T-helper 17 cell (primary cell): ENCODE measurements around the gene PPWD1. TPM values are rescaled to one million over a fixed set of nuclear protein-coding genes. Genes with fewer than 3 reads are reported as not detected.
A peak's percentile ranks its signal among the peaks of the same experiment; 100 is the strongest.
"Not testable (repeated sequence)": the region's sequence is repeated elsewhere in the genome, so short reads cannot be mapped to it uniquely, and the experiment has no call there.

Source experiments
- ATAC-seq: fragments of 150-1000 bp; cut with Tn5 transposase; 2 replicates; pipeline ENCODE4 v1.10.0; 2021; ENCODE audit warnings: mild to moderate bottlenecking, moderate library complexity
- DNase-seq, 3 donors: peaks; one replicate each; pipeline versions ENCODE4 v3.0.0 to v3.0.0-alpha.2; 2020 to 2021
- H3K9me3 ChIP-seq: one replicate; pipeline ENCODE4 v1.7.0; 2013; ENCODE audit warnings: low read length, mild to moderate bottlenecking; ENCODE audit not compliant: control insufficient read depth, poor library complexity, severe bottlenecking
- H3K27ac Mint-ChIP-seq: one replicate; pipeline ENCODE4 v1.8.0; 2022; ENCODE audit warnings: mild to moderate bottlenecking, moderate library complexity, mixed read lengths
- H3K27me3 Mint-ChIP-seq: one replicate; pipeline ENCODE4 v1.8.0; 2022; ENCODE audit warnings: mixed read lengths
- H3K36me3 Mint-ChIP-seq: one replicate; pipeline ENCODE4 v1.8.0; 2022; ENCODE audit warnings: low read depth, mixed read lengths
- H3K4me1 Mint-ChIP-seq: one replicate; pipeline ENCODE4 v1.8.0; 2022; ENCODE audit warnings: mild to moderate bottlenecking, mixed read lengths
- H3K4me3 Mint-ChIP-seq: one replicate; pipeline ENCODE4 v1.8.0; 2022; ENCODE audit warnings: mild to moderate bottlenecking, moderate library complexity, mixed read lengths
- total RNA-seq, 4 donors: library from RNA in 2 of 4; stranded (reverse) in 2 of 4; gene quantifications; one replicate each; pipeline ENCODE4 v1.2.3 and lab custom pipeline; 2022 to 2026

Gene PPWD1
- total RNA-seq, 2 donors from 2014 or later: 79.7 TPM

GRCh38 chr5:65566505-65566904 is 3.4 kb downstream of the PPWD1 start:
- Mint-ChIP-seq H3K4me3 (no peak overlapping the region), H3K27me3 (no peaks in the 10 kb centered on the region), H3K4me1 (peaks cover 37% of the 10 kb centered on the region), H3K27ac (no peak overlapping the region), H3K36me3 (peaks cover 3% of the 10 kb centered on the region)
- DNase-seq (no peak), ATAC-seq (no peak)
- H3K9me3 ChIP-seq: no peaks in the 10 kb centered on the region

- peaks cover 19% of the 10 kb centered on the region for H3K4me1 Mint-ChIP-seq
- no peak overlapping the region for H3K27ac Mint-ChIP-seq
- no peak overlapping the region for H3K4me3 Mint-ChIP-seq
- ATAC-seq (no peak), DNase-seq (no peak)
- H3K27me3 Mint-ChIP-seq: no peaks in the 10 kb centered on the region
- H3K36me3 Mint-ChIP-seq: peaks cover 7% of the 10 kb centered on the region
- no peaks in the 10 kb centered on the region for H3K9me3 ChIP-seq
These were observed 7.6 kb downstream of the PPWD1 start for GRCh38 chr5:65570598-65571226.

- H3K4me1 Mint-ChIP-seq: peaks cover 19% of the 10 kb centered on the region
- H3K27me3 Mint-ChIP-seq: no peaks in the 10 kb centered on the region
- DNase-seq (no peak), ATAC-seq (no peak)
- H3K27ac Mint-ChIP-seq: no peak overlapping the region
- H3K4me3 Mint-ChIP-seq: no peak overlapping the region
- peaks cover 9% of the 10 kb centered on the region for H3K36me3 Mint-ChIP-seq
- no peaks in the 10 kb centered on the region for H3K9me3 ChIP-seq
These were observed 14.0 kb downstream of the PPWD1 start for GRCh38 chr5:65577141-65577540.

- Mint-ChIP-seq H3K4me1 (peaks cover 4% of the 10 kb centered on the region), H3K27ac (no peak overlapping the region), H3K36me3 (peaks cover 11% of the 10 kb centered on the region), H3K27me3 (no peaks in the 10 kb centered on the region), H3K4me3 (no peak overlapping the region)
- DNase-seq (no peak), ATAC-seq (no peak)
- no peaks in the 10 kb centered on the region for H3K9me3 ChIP-seq
These were observed 25.6 kb downstream of the PPWD1 start for GRCh38 chr5:65588694-65589093.

- peaks cover 10% of the 10 kb centered on the region for H3K4me1 Mint-ChIP-seq
- H3K27me3 Mint-ChIP-seq, H3K9me3 ChIP-seq, H3K27ac Mint-ChIP-seq, DNase-seq, ATAC-seq, H3K4me3 Mint-ChIP-seq: not testable (repeated sequence)
- peaks cover 12% of the 10 kb centered on the region for H3K36me3 Mint-ChIP-seq
These were observed 38.7 kb downstream of the PPWD1 start for GRCh38 chr5:65601761-65602160.

GRCh38 chr5:65611524-65611923 is 48.4 kb downstream of the PPWD1 start:
- ATAC-seq (no peak), DNase-seq (no peak)
- H3K27ac Mint-ChIP-seq: no peak overlapping the region
- no peaks in the 10 kb centered on the region for H3K27me3 Mint-ChIP-seq
- H3K4me1 Mint-ChIP-seq: peaks cover 16% of the 10 kb centered on the region
- peaks cover 23% of the 10 kb centered on the region for H3K36me3 Mint-ChIP-seq
- no peak overlapping the region for H3K4me3 Mint-ChIP-seq
- no peaks in the 10 kb centered on the region for H3K9me3 ChIP-seq

GRCh38 chr5:65612298-65612907 is 49.3 kb downstream of the PPWD1 start:
- peaks cover 19% of the 10 kb centered on the region for H3K36me3 Mint-ChIP-seq
- no peak overlapping the region for H3K4me3 Mint-ChIP-seq

GRCh38 chr5:65620021-65620420 is 56.9 kb downstream of the PPWD1 start:
- Mint-ChIP-seq H3K36me3 (no peaks in the 10 kb centered on the region), H3K27ac (no peak overlapping the region), H3K4me1 (peaks cover 26% of the 10 kb centered on the region), H3K4me3 (no peak overlapping the region), H3K27me3 (no peaks in the 10 kb centered on the region)
- DNase-seq (no peak), ATAC-seq (no peak)
- H3K9me3 ChIP-seq: no peaks in the 10 kb centered on the region

More at GRCh38 chr5:65612298-65612907, 49.3 kb downstream of the PPWD1 start:
- H3K9me3 ChIP-seq: no peaks in the 10 kb centered on the region
- ATAC-seq (no peak), DNase-seq (no peak)
- Mint-ChIP-seq H3K4me1 (peaks cover 15% of the 10 kb centered on the region), H3K27me3 (no peaks in the 10 kb centered on the region), H3K27ac (no peak overlapping the region)

- not testable (repeated sequence) for H3K36me3 Mint-ChIP-seq, H3K27ac Mint-ChIP-seq, DNase-seq, H3K27me3 Mint-ChIP-seq, H3K9me3 ChIP-seq, ATAC-seq
- Mint-ChIP-seq H3K4me3 (peak overlapping the region; percentile 98), H3K4me1 (peaks cover 30% of the 10 kb centered on the region)
These were observed 58.9 kb downstream of the PPWD1 start for GRCh38 chr5:65621961-65622360.

GRCh38 chr5:65623482-65623881 is 60.4 kb downstream of the PPWD1 start:
- peaks cover 32% of the 10 kb centered on the region for H3K4me1 Mint-ChIP-seq

GRCh38 chr5:65624025-65624570 is 61.0 kb downstream of the PPWD1 start, which contains the start of gene TRIM23:
Gene TRIM23, minus strand, starts transcription at chr5:65624333. Its CDS starts 59 bp downstream, at chr5:65624274.
- H3K4me1 Mint-ChIP-seq: peaks cover 30% of the 10 kb centered on the region
- H3K9me3 ChIP-seq: no peaks in the 10 kb centered on the region
- H3K27ac Mint-ChIP-seq: peak within 1 kb of the TSS; percentile 99
- H3K36me3 Mint-ChIP-seq: no peaks in the 10 kb centered on the region
- ATAC-seq (peak; percentile 93), DNase-seq (peak; percentile 86 to 88 (median 86))
- no peaks in the 10 kb centered on the region for H3K27me3 Mint-ChIP-seq
- H3K4me3 Mint-ChIP-seq: peak within 1 kb of the TSS; percentile 98

More at GRCh38 chr5:65623482-65623881, 60.4 kb downstream of the PPWD1 start:
- DNase-seq (no peak), ATAC-seq (no peak)
- no peaks in the 10 kb centered on the region for H3K9me3 ChIP-seq
- H3K27ac Mint-ChIP-seq: peak overlapping the region; percentile 99
- H3K36me3 Mint-ChIP-seq: no peaks in the 10 kb centered on the region
- H3K4me3 Mint-ChIP-seq: peak overlapping the region; percentile 98
- no peaks in the 10 kb centered on the region for H3K27me3 Mint-ChIP-seq

- ATAC-seq (peak; percentile 79), DNase-seq (peak; percentile 65 to 77 (median 70))
- H3K9me3 ChIP-seq: no peaks in the 10 kb centered on the region
- Mint-ChIP-seq H3K27ac (peak within 1 kb of the TSS; percentile 99), H3K36me3 (peaks cover 3% of the 10 kb centered on the region), H3K27me3 (no peaks in the 10 kb centered on the region), H3K4me3 (peak within 1 kb of the TSS; percentile 98), H3K4me1 (peaks cover 34% of the 10 kb centered on the region)
These were observed 61.8 kb downstream of the PPWD1 start, which contains the start of the genes SHLD3 and TRAPPC13 for GRCh38 chr5:65624571-65625555. Gene SHLD3, plus strand, starts transcription at chr5:65625027. Its CDS starts 4,561 bp downstream, at chr5:65629588. Gene TRAPPC13, plus strand, starts transcription at chr5:65625027. Its CDS starts 34 bp downstream, at chr5:65625061.
